GM18909 (cell line): ENCODE results near the gene NT5DC1.

Experiments used
- ATAC-seq: cut with Tn5 transposase; IDR thresholded peaks from one replicate; pipeline ENCODE4 v1.9.1; 2021; ENCODE audit warnings: mild to moderate bottlenecking; ENCODE audit not compliant: unreplicated experiment, poor library complexity

The NT5DC1 gene

GRCh38 chr6:116221911-116222310 is 121.3 kb downstream of the NT5DC1 start:
- no peak for ATAC-seq

GRCh38 chr6:116223355-116223754 is 122.7 kb downstream of the NT5DC1 start:
- ATAC-seq: no peak

- ATAC-seq: no peak
Measured at GRCh38 chr6:116229287-116229913, 128.7 kb downstream of the NT5DC1 start.

GRCh38 chr6:116234689-116235088 is 134.0 kb downstream of the NT5DC1 start:
- ATAC-seq: no peak

- ATAC-seq: no peak
Measured at GRCh38 chr6:116238083-116238482, 137.4 kb downstream of the NT5DC1 start.

GRCh38 chr6:116239256-116239655 is 138.6 kb downstream of the NT5DC1 start:
- ATAC-seq: no peak

GRCh38 chr6:116239856-116240255 is 139.2 kb downstream of the NT5DC1 start:
- ATAC-seq: no peak

GRCh38 chr6:116244284-116244683 is 143.6 kb downstream of the NT5DC1 start:
- ATAC-seq: no peak

- ATAC-seq: no peak
Measured at GRCh38 chr6:116246089-116246488, 145.4 kb downstream of the NT5DC1 start.

- ATAC-seq: peak; percentile 43
Measured at GRCh38 chr6:116247285-116247684, 146.6 kb downstream of the NT5DC1 start.

GRCh38 chr6:116248577-116248976 is 147.9 kb downstream of the NT5DC1 start:
- ATAC-seq: no peak

GRCh38 chr6:116251568-116252384 is 151.1 kb downstream of the NT5DC1 start:
- no peak for ATAC-seq

GRCh38 chr6:116253188-116253504 is 152.5 kb downstream of the NT5DC1 start:
- ATAC-seq: no peak

GRCh38 chr6:116253505-116254296 is 153.0 kb downstream of the NT5DC1 start, which contains the start of gene TSPYL4:
Gene TSPYL4, minus strand, starts transcription at chr6:116254075. Its CDS starts 67 bp downstream, at chr6:116254008.
- ATAC-seq: peak; percentile 100

- peak; percentile 36 for ATAC-seq
Measured at GRCh38 chr6:116254297-116255056, 153.8 kb downstream of the NT5DC1 start.

GRCh38 chr6:116255246-116255800 is 154.7 kb downstream of the NT5DC1 start:
- no peak for ATAC-seq

GRCh38 chr6:116256694-116257093 is 156.0 kb downstream of the NT5DC1 start:
- ATAC-seq: no peak

- ATAC-seq: no peak
Measured at GRCh38 chr6:116258520-116258919, 157.9 kb downstream of the NT5DC1 start.

- no peak for ATAC-seq
Measured at GRCh38 chr6:116263353-116263752, 162.7 kb downstream of the NT5DC1 start.
